HepG2 (cell line): ENCODE data around the gene IKZF3. TPM values are rescaled to one million over a fixed set of nuclear protein-coding genes. Genes with fewer than 3 reads are reported as not detected.

Experiments used
- ARID2 ChIP-seq: sonication (generic); formaldehyde crosslinking; IDR thresholded peaks from 2 replicates; pipeline ENCODE4 v1.8.1; 2022; ENCODE audit warnings: mild to moderate bottlenecking, missing genetic modification reagents, borderline replicate concordance
- ARNTL ChIP-seq: sonication (generic); formaldehyde crosslinking; IDR thresholded peaks from 2 replicates; pipeline ENCODE4 v1.4.0; 2020; ENCODE audit warnings: mild to moderate bottlenecking, missing genetic modification reagents
- ATF2 ChIP-seq: sonication (generic); formaldehyde crosslinking; IDR thresholded peaks from 2 replicates; pipeline ENCODE4 v1.4.0; 2020; ENCODE audit warnings: missing genetic modification reagents
- FOSL1 ChIP-seq: sonication (generic); formaldehyde crosslinking; IDR thresholded peaks from 2 replicates; pipeline ENCODE4 v1.9.0; 2021; ENCODE audit warnings: missing genetic modification reagents, borderline replicate concordance
- GTF3A ChIP-seq: sonication (generic); formaldehyde crosslinking; conservative IDR thresholded peaks from 2 replicates; pipeline ENCODE4 v1.4.0; 2020; ENCODE audit warnings: mild to moderate bottlenecking, missing genetic modification reagents
- HHEX ChIP-seq: IDR thresholded peaks from 2 replicates; pipeline ENCODE4 v1.6.1; 2016; ENCODE audit warnings: control low read depth
- POLR2A ChIP-seq, 2 experiments: IDR thresholded peaks; 2 replicates each; pipeline ENCODE4 v1.6.1; 2011; ENCODE audit warnings: low read depth in 2 of 2, low read length in 2 of 2, mild to moderate bottlenecking in 1 of 2, moderate library complexity in 1 of 2; ENCODE audit not compliant: insufficient read depth in 1 of 2
- PPARG ChIP-seq: conservative IDR thresholded peaks from 2 replicates; pipeline ENCODE4 v1.6.1; 2016; ENCODE audit warnings: missing biosample characterization, missing genetic modification reagents
- SMC3 ChIP-seq: IDR thresholded peaks from 2 replicates; pipeline ENCODE4 v1.6.1; 2011; ENCODE audit warnings: low read length, improper control_type of control experiment
- SNAI1 ChIP-seq: sonication (generic); formaldehyde crosslinking; IDR thresholded peaks from 2 replicates; pipeline ENCODE4 v1.5.0; 2020; ENCODE audit warnings: mild to moderate bottlenecking, missing genetic modification reagents, borderline replicate concordance
- SNRNP70 ChIP-seq: fragments of 200-400 bp; formaldehyde crosslinking; IDR thresholded peaks from 2 replicates; pipeline ENCODE4 v1.6.1; 2017; ENCODE audit warnings: mild to moderate bottlenecking, low read depth, low read length, moderate library complexity
- STAT5B ChIP-seq: sonication (generic); formaldehyde crosslinking; IDR thresholded peaks from 2 replicates; pipeline ENCODE4 v1.4.0; 2020; ENCODE audit warnings: missing genetic modification reagents
- ZBED4 ChIP-seq: sonication (generic); formaldehyde crosslinking; IDR thresholded peaks from 2 replicates; pipeline ENCODE4 v1.4.0; 2020; ENCODE audit warnings: missing genetic modification reagents, borderline replicate concordance
- ZFP90 ChIP-seq: sonication (generic); formaldehyde crosslinking; IDR thresholded peaks from 2 replicates; pipeline ENCODE4 v1.8.0; 2022; ENCODE audit warnings: missing genetic modification reagents, mild to moderate bottlenecking, inconsistent platforms, borderline replicate concordance
- ZMAT5 ChIP-seq: sonication (generic); formaldehyde crosslinking; IDR thresholded peaks from 2 replicates; pipeline ENCODE4 v1.5.0; 2020; ENCODE audit warnings: mild to moderate bottlenecking, low read depth, missing genetic modification reagents, borderline replicate concordance
- ZNF225 ChIP-seq: sonication (generic); formaldehyde crosslinking; IDR thresholded peaks from 2 replicates; pipeline ENCODE4 v1.4.0; 2020; ENCODE audit warnings: mild to moderate bottlenecking, missing genetic modification reagents
- ZNF234 ChIP-seq: sonication (generic); formaldehyde crosslinking; conservative IDR thresholded peaks from 2 replicates; pipeline ENCODE4 v1.5.1; 2020; ENCODE audit warnings: mild to moderate bottlenecking, missing genetic modification reagents
- ZNF280B ChIP-seq: sonication (generic); formaldehyde crosslinking; IDR thresholded peaks from 2 replicates; pipeline ENCODE4 v1.5.0; 2020; ENCODE audit warnings: missing genetic modification reagents, mild to moderate bottlenecking, borderline replicate concordance
- ZNF282 ChIP-seq: fragments of 450-650 bp; IDR thresholded peaks from 2 replicates; pipeline ENCODE4 v1.6.1; 2018; ENCODE audit not compliant: partially characterized antibody
- ZNF3 ChIP-seq: IDR thresholded peaks from 2 replicates; pipeline ENCODE4 v1.7.0; 2017; ENCODE audit warnings: inconsistent platforms
- ZNF34 ChIP-seq: sonication (generic); formaldehyde crosslinking; IDR thresholded peaks from 2 replicates; pipeline ENCODE4 v1.4.0; 2020; ENCODE audit warnings: mild to moderate bottlenecking, missing genetic modification reagents, borderline replicate concordance
- ZNF343 ChIP-seq: sonication (generic); formaldehyde crosslinking; IDR thresholded peaks from 2 replicates; pipeline ENCODE4 v1.4.0; 2020; ENCODE audit warnings: mild to moderate bottlenecking, missing genetic modification reagents
- ZNF510 ChIP-seq: sonication (generic); formaldehyde crosslinking; IDR thresholded peaks from 2 replicates; pipeline ENCODE4 v1.4.0; 2020; ENCODE audit warnings: low read depth, mild to moderate bottlenecking, missing genetic modification reagents
- ZNF678 ChIP-seq: sonication (generic); formaldehyde crosslinking; IDR thresholded peaks from 2 replicates; pipeline ENCODE4 v1.4.0; 2020; ENCODE audit warnings: mild to moderate bottlenecking, missing genetic modification reagents
- polyA plus RNA-seq, 8 experiments: library from polyadenylated mRNA; depleted of rRNA in 3 of 8; stranded (reverse) in 7 of 8; unstranded in 1 of 8; fragments of >200 nt; fragmentation: Illumina TruSeq in 4 of 8; extraction: Trizol in 4 of 8; gene quantifications; 2 replicates each; pipeline versions ENCODE4 v1.2.1 to v1.2.3, GENCODE V29; 2011 to 2016; ENCODE audit warnings: low read depth in 4 of 8, missing spikeins in 1 of 8, mixed read lengths in 1 of 8; ENCODE audit not compliant: insufficient read depth in 1 of 8
- total RNA-seq, 5 experiments: library from RNA; depleted of rRNA; stranded (reverse); fragments of >200 nt; fragmentation: Illumina TruSeq; extraction: Trizol; gene quantifications; 2 replicates each; pipeline ENCODE4 v1.2.3, GENCODE V29; 2016; ENCODE audit warnings: low read depth in 1 of 5

IKZF3 gene
- total and polyA plus RNA-seq, 2 of the 13 experiments (the other 11 are each of a cell fraction or from before 2014, with no cell fraction given), result not detected

- TF ChIP-seq ZNF280B (CRISPR knock-in tag) (no peak; the same call in 1 of the 2 replicates), SMC3 (no peak), STAT5B (CRISPR knock-in tag) (no peak), ATF2 (CRISPR knock-in tag) (no peak), ZNF34 (CRISPR knock-in tag) (peak; percentile 64; the same call in 1 of the 2 replicates), ZMAT5 (CRISPR knock-in tag) (no peak), ZNF225 (no peak), FOSL1 (CRISPR knock-in tag) (peak; percentile 35; the same call in 1 of the 2 replicates), ZNF343 (CRISPR knock-in tag) (0 out of 2 replicates have a peak, but pooled peaks have one; percentile 48), ZNF282 (no peak), GTF3A (CRISPR knock-in tag) (peak; percentile 65; the same call in 1 of the 2 replicates), HHEX (CRISPR knock-in tag) (no peak), ZFP90 (CRISPR knock-in tag) (peak; percentile 96), ZNF234 (CRISPR knock-in tag) (no peak), ARID2 (no peak), SNAI1 (CRISPR knock-in tag) (no peak), PPARG (CRISPR knock-in tag) (no peak; the same call in 1 of the 2 replicates), ZNF510 (no peak), SNRNP70 (no peak), ZBED4 (CRISPR knock-in tag) (no peak; the same call in 1 of the 2 replicates), ARNTL (CRISPR knock-in tag) (peak; percentile 45; the same call in 1 of the 2 replicates), ZNF3 (CRISPR knock-in tag) (no peak), POLR2A (IDR thresholded peaks at IDR 0.05; ENCODE audit: insufficient read depth in 1 of 2, low read depth in 2 of 2, low read length in 2 of 2) (peak; percentile 51 to 78), ZNF678 (CRISPR knock-in tag) (peak; percentile 26; the same call in 1 of the 2 replicates)
Observed at GRCh38 chr17:39737760-39738567, 126.1 kb downstream of the IKZF3 start, which contains the start of gene GRB7 (continued).
